Gastrocnemius medialis (tissue), 4 donors: ENCODE measurements around the gene UNC13A. TPM values are rescaled to one million over a fixed set of nuclear protein-coding genes. Genes with fewer than 3 reads are reported as not detected.

Experiments
- ATAC-seq, 2 donors: fragments of 150-250 bp; one replicate each; pipeline ENCODE4 v1.9.1; 2016
- DNase-seq, 2 donors: peaks; one replicate each; pipeline ENCODE4 v3.0.0-alpha.2; 2019
- H3K27ac ChIP-seq, 4 donors: fragments of 200-600 bp; sonication (generic); 1 replicate in 1 of 4; 2 replicates in 3 of 4; pipeline ENCODE4 v1.5.1; 2016 to 2018; ENCODE audit warnings: mild to moderate bottlenecking in 2 of 4, moderate library complexity in 1 of 4
- H3K27me3 ChIP-seq, 3 donors: fragments of 200-600 bp; sonication (generic) in 2 of 3; 1 replicate in 1 of 3; 2 replicates in 2 of 3; pipeline versions ENCODE4 v1.5.1 to v1.6.0; 2016 to 2019; ENCODE audit warnings: mild to moderate bottlenecking in 1 of 3, moderate library complexity in 1 of 3
- H3K36me3 ChIP-seq, 2 donors: fragments of 200-600 bp; sonication (generic) in 1 of 2; one replicate each; pipeline ENCODE4 v1.5.1; 2017 to 2018
- H3K4me1 ChIP-seq, 2 donors: fragments of 200-600 bp; sonication (generic) in 1 of 2; one replicate each; pipeline ENCODE4 v1.5.1; 2016 to 2017; ENCODE audit warnings: mild to moderate bottlenecking in 2 of 2
- H3K4me3 ChIP-seq, 4 donors: fragments of 200-600 bp; sonication (generic) in 3 of 4; 1 replicate in 1 of 4; 2 replicates in 3 of 4; pipeline ENCODE4 v1.5.1; 2016 to 2019; ENCODE audit warnings: mild to moderate bottlenecking in 2 of 4
- H3K9me3 ChIP-seq, 3 donors: fragments of 200-600 bp; sonication (generic) in 2 of 3; 1 replicate in 1 of 3; 2 replicates in 2 of 3; pipeline ENCODE4 v1.5.1; 2016 to 2019
- POLR2A ChIP-seq, 2 donors: fragments of 450-650 bp; IDR thresholded peaks; one replicate each; pipeline ENCODE4 v1.6.1; 2017; ENCODE audit warnings: antibody characterized with exemption in 2 of 2, mild to moderate bottlenecking in 2 of 2, moderate library complexity in 2 of 2
- in situ Hi-C, 4 donors: fragments of 200-750 bp; cut with MboI; loops; one replicate each; pipeline versions ENCODE4 v1.15.0 to v1.8.0; 2017; ENCODE audit warnings: low sequenced_read_pairs in 4 of 4
- intact Hi-C: fragments of 100-400 bp; cut with DNase I; formaldehyde crosslinking; loops from one replicate; pipeline ENCODE4 v1.15.1; 2023; ENCODE audit warnings: low total_unique reads
- total RNA-seq, 4 donors: library from RNA; depleted of rRNA; stranded (reverse); fragments of >200 nt; gene quantifications; one replicate each; pipeline versions ENCODE4 v1.1.0 to v1.2.3, GENCODE V29; 2016
- TF ChIP-seq, protein P1 (sequence below), 5 experiments: fragments of 450-650 bp in 3 of 5; fragments of 200-600 bp in 2 of 5; sonication (generic) in 2 of 5; IDR thresholded peaks in 4 of 5; conservative IDR thresholded peaks in 1 of 5; 1 replicate in 4 of 5; 2 replicates in 1 of 5; pipeline ENCODE4 v1.5.1; 2016 to 2019; ENCODE audit warnings: antibody characterized with exemption in 5 of 5, mild to moderate bottlenecking in 3 of 5, moderate library complexity in 3 of 5

Gene UNC13A
- total RNA-seq, 4 donors from 2014 or later = not detected

DNA sequence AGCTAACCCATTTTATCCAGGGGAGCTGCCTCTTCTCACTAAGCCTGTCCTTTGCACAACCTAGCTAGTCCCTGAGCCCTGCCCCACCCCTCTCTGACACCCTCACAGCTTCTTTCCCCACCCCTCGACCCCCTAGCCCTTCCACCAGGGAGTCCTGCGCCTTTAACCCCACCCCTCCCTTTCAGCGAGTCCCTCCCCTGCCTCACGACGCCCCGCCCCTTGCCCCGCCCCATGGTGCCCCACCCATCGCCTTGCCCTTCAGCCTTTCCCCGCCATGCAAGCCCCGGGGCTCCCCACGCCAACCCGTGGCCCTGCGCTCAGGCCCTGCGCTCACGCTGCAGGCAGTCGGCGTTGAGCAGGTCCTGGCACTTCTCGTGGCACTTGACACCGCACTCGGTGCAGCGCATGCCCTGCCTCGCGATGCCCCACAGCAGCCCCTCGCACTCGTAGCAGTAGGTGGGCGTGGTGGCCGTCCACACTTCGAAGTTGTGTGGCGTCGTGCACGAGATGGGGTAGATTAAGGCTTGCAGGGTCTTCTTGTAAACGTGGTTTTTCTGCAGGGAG, 40.0 kb downstream of the UNC13A start:
- intact Hi-C loops = no loop called here
- no peak overlapping the region for H3K27ac ChIP-seq

DNA sequence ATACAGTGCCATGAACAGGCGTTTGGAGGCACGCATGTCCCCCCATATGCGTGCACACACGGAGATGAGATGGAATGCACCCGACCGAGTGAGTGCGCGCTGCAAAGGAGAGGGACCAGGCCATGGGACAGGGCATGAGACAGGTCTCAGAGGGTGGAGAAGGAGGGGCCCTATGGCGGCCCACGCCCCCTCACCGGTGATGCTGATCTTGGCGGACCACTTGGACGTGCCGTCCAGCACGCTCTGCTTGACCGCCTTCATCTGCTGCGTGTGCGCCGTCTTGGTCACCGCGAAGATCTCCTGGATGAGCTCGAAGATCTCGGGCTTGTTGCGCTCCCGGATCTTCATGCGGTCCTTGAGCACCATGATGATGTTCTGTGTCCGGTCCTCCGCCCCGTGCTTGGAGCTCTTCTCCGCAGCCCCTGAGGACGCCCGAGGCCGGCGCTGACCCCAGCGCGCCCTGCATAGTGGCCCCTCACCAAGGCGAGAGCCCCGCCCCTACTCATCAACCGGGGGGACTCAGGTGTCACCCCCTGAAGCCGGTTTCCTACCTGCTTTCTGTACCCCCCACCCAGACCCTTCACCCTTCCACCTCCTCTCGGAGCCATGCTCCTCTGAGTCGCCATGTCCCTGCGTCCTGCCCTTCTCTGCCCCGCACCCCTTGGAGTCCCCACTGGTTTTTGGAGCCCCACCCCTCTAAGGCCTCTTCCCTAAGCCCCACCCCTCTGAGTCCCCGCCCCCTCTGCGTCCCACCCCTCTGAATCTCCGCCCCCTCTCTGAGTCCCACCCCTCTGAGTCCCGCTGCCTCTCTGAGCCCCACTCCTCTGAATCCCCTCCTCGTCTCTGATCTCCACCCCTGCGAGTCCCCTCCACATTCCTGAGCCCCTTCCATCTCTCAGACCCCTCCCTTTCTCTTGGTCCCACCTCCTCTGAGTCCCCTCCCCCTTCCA, 40.8 kb downstream of the UNC13A start:
- H3K36me3 ChIP-seq = no peaks in the 10 kb centered on the region
- H3K9me3 ChIP-seq = no peaks in the 10 kb centered on the region
- ATAC-seq = no peak
- H3K27me3 ChIP-seq = peaks cover 0 to 5% (median 0%) of the 10 kb centered on the region in 3 donors
- TF ChIP-seq, protein P1, sequence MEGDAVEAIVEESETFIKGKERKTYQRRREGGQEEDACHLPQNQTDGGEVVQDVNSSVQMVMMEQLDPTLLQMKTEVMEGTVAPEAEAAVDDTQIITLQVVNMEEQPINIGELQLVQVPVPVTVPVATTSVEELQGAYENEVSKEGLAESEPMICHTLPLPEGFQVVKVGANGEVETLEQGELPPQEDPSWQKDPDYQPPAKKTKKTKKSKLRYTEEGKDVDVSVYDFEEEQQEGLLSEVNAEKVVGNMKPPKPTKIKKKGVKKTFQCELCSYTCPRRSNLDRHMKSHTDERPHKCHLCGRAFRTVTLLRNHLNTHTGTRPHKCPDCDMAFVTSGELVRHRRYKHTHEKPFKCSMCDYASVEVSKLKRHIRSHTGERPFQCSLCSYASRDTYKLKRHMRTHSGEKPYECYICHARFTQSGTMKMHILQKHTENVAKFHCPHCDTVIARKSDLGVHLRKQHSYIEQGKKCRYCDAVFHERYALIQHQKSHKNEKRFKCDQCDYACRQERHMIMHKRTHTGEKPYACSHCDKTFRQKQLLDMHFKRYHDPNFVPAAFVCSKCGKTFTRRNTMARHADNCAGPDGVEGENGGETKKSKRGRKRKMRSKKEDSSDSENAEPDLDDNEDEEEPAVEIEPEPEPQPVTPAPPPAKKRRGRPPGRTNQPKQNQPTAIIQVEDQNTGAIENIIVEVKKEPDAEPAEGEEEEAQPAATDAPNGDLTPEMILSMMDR (IDR thresholded peaks at IDR 0.05 in 4 of 5, conservative IDR thresholded peaks at IDR 0.05 in 1 of 5) = no peak
- TF ChIP-seq POLR2A (IDR thresholded peaks at IDR 0.05) = no peak
- no peak overlapping the region for H3K4me3 ChIP-seq
- in situ Hi-C loops = no loop called here
- no peak for DNase-seq
- no peak overlapping the region for H3K27ac ChIP-seq
- H3K4me1 ChIP-seq = no peaks in the 10 kb centered on the region
- intact Hi-C loops = no loop called here

More for the DNA sequence above, 40.0 kb downstream of the UNC13A start:
- no peaks in the 10 kb centered on the region for H3K9me3 ChIP-seq
- no peaks in the 10 kb centered on the region for H3K36me3 ChIP-seq
- no peaks in the 10 kb centered on the region for H3K4me1 ChIP-seq
- H3K4me3 ChIP-seq = no peak overlapping the region
- H3K27me3 ChIP-seq = peaks cover 0 to 5% (median 0%) of the 10 kb centered on the region in 3 donors
- ATAC-seq (no peak), DNase-seq (no peak)
- in situ Hi-C loops = no loop called here
- TF ChIP-seq, protein P1 (IDR thresholded peaks at IDR 0.05 in 4 of 5, conservative IDR thresholded peaks at IDR 0.05 in 1 of 5) = no peak
- no peak for TF ChIP-seq POLR2A (IDR thresholded peaks at IDR 0.05)

DNA sequence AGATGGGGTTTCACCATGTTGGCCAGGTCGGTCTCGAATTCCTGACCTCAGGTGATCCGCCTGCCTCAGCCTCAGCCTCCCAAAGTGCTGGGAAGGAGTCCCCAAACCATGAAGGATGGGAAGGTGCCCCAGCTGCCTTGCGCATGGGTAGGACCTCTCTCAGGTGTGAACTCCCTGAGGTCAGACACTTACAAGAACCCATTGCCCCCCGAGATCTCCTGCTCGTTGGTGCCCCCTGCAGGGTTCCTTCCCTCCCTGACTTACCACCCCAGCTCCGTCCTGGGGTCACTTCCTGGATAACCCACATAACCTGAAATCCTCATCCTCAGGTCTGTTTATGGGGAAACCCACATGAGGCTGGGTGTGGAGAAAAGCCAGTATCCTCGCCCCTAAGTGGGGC, 41.7 kb downstream of the UNC13A start:
- in situ Hi-C loops = no loop called here
- Histone ChIP-seq H3K4me3 (no peak overlapping the region), H3K27ac (no peak overlapping the region), H3K27me3 (peaks cover 0 to 5% (median 0%) of the 10 kb centered on the region in 3 donors), H3K36me3 (no peaks in the 10 kb centered on the region), H3K4me1 (no peaks in the 10 kb centered on the region), H3K9me3 (no peaks in the 10 kb centered on the region)
- TF ChIP-seq POLR2A (IDR thresholded peaks at IDR 0.05) = no peak
- TF ChIP-seq, protein P1 (IDR thresholded peaks at IDR 0.05 in 4 of 5, conservative IDR thresholded peaks at IDR 0.05 in 1 of 5) = no peak
- ATAC-seq = no peak
- intact Hi-C loops = no loop called here
- no peak for DNase-seq

DNA sequence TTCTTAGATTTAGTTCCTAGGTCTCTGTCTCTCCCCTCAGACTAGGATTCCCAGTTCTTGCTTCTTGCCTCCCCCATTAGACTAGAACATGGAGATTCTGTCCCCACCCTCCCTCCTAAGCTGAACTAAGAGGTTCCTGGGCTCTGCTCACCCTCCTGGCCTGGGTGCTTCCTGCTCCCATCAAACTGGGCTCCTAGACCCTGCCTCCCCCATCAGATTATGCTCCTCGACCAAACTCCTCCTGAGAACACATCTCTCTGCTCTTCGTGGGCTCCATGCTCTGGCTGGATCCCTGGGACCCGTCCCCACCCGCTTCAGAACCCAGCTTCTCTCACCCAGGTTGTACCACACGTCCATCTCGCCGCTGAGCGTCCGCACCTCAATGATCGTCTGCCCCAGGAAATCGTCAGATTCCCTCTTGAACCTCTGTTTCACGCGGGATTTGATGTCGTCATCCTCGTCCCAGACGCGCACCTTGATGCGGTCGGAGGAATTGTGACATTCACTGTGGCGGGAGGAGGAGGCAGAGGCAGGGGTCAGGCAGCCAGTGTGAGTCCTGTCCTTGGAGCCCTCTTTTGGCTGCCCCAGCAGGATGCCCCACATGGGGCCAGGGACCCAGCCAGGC, 42.7 kb downstream of the UNC13A start:
- DNase-seq = no peak
- Histone ChIP-seq H3K4me1 (no peaks in the 10 kb centered on the region), H3K36me3 (no peaks in the 10 kb centered on the region), H3K27ac (no peak overlapping the region), H3K27me3 (peaks cover 0 to 5% (median 0%) of the 10 kb centered on the region in 3 donors), H3K9me3 (no peaks in the 10 kb centered on the region), H3K4me3 (no peak overlapping the region)
- intact Hi-C loops = no loop called here
- no peak for ATAC-seq
- TF ChIP-seq POLR2A (IDR thresholded peaks at IDR 0.05) = no peak
- in situ Hi-C loops = no loop called here

DNA sequence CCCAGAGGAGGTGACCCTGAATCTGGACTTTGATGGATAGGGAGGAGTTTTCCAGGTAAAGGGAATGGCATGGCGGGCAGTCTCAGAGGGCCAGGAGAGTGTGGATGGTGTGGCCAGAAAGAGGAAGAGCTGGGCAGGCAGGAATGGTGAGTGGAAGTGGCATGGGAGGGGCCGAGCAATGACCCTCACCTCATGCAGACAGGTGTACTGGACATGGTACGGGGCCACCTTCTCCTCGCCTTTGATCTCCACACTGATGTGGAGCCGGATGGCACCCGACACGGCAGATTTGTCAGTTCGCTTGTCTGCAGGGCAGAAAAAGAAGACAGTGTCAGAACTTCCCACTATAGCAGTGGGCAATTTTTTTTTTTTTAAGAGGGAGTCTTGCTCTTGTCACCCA, 45.5 kb downstream of the UNC13A start:
- no peak for DNase-seq
- no peaks in the 10 kb centered on the region for H3K9me3 ChIP-seq
- H3K4me3 ChIP-seq = no peak overlapping the region
- no peak for ATAC-seq
- no peak for TF ChIP-seq POLR2A (IDR thresholded peaks at IDR 0.05)
- TF ChIP-seq, protein P1 (IDR thresholded peaks at IDR 0.05 in 4 of 5, conservative IDR thresholded peaks at IDR 0.05 in 1 of 5) = no peak
- no peaks in the 10 kb centered on the region for H3K36me3 ChIP-seq
- in situ Hi-C loops = no loop called here
- intact Hi-C loops = no loop called here
- H3K27ac ChIP-seq = no peak overlapping the region
- H3K27me3 ChIP-seq = peaks cover 0 to 5% (median 0%) of the 10 kb centered on the region in 3 donors
- H3K4me1 ChIP-seq = no peaks in the 10 kb centered on the region
